GM19455 (cell line): ENCODE measurements around the gene NEAT1.

Source experiments
- ATAC-seq: cut with Tn5 transposase; IDR thresholded peaks from one replicate; pipeline ENCODE4 v1.9.1; 2021; ENCODE audit not compliant: unreplicated experiment

NEAT1 gene

DNA sequence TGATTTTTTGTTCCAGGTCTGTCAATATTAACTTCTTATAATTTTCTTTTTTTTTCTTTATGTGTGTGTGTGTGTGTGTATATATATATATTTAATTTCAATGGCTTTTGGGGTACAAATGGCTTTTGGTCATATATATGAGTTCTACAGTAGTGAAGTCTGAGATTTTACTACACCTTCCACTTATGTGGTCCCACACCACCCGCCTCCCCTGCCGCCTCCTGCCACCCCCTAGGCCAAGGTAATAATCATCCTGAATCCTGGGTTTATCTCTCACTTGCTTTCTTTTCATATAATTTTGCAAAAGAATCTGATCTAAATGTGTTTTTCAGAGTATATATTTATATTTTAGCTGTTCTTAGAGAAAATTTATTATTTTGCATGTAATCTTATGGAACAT is 11.1 kb downstream of the NEAT1 start:
- ATAC-seq: no peak

DNA sequence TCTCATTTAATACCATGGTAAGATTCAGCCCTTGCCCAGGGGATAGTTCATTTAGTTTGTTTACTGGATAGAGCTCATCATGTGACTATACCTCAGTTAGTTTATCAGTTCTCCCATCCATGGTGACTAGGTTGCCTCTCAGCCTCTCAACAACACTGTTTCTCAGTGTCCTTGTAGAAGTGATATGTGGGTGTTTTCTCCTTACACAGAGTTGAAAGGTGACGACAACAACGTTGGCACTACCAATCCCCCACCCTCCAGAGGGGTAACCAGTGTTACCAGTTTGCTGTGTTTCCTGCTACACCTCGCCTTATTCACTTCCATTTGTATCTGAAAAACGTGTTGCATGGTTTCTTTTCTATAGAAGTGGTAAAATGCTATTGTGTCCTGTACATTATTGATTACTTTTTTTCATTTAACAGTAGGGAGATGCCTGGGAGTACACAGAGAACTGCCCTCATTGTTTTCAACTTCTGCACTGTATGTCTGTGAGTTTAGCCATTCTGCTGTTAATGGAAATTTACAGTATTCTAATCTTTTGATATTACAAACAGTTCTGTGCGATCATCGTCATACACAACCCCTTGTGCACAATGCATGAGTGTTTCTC is 11.6 kb downstream of the NEAT1 start:
- ATAC-seq: no peak

DNA sequence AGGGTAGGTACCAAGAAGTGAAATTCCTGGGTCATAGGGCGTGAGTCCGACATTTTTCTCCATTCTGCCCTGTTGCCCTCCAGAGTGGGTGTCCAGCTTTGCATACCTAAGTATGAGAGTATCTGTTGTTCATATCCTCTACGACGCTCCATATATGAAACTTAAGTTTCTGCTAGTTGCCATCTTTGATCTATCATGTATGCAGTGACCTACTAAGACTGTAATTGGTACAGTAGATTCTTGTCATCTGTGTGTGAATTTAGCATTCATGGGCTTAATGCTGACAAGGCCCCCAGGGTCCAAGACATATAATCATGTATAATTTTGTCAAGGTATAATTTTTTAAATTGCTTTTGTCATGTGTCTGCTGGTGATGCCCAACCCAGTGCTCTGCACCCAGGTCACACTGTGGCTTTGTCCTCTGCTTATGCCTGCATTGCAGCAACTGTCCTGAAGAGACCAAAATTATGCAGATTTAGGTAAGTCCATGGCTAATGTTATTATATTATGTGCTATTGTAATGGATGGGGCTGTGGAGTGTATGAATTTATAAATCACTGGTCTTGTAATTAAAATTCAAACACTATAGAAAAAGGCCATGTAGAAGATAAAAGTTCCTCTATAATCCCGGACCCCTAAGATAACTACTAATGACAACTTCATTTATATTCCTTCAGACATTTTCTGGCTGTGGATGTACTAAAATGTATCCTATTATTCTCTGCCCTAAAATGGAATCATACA is 12.2 kb downstream of the NEAT1 start:
- ATAC-seq: no peak

DNA sequence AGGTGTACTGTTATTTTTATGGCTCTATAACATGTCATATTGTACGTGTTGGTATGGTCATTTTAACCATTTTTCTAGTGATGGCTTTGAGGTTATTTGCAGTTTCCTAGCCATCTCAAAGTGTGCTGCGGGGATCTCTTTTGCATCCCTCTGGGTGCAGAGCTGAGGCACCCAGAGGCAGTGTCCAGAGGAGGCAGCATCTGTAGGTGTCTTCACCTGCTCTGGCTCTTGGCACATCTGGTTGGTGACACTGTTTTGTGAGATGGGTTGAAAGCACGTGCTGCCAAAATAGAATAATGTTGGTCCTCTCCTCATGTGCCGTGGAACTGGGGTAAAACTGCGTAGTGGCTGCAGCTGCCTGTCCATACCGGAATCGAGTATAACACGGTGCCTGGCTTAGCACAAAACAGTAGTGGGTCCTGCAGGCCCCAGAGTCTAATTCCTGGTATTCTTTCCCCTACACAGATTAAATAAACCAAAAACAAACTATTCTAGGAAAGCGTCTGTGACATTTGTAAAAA is 12.9 kb downstream of the NEAT1 start:
- no peak for ATAC-seq

- ATAC-seq: no peak
Observed at GRCh38 chr11:65435981-65436411, 13.4 kb downstream of the NEAT1 start.

DNA sequence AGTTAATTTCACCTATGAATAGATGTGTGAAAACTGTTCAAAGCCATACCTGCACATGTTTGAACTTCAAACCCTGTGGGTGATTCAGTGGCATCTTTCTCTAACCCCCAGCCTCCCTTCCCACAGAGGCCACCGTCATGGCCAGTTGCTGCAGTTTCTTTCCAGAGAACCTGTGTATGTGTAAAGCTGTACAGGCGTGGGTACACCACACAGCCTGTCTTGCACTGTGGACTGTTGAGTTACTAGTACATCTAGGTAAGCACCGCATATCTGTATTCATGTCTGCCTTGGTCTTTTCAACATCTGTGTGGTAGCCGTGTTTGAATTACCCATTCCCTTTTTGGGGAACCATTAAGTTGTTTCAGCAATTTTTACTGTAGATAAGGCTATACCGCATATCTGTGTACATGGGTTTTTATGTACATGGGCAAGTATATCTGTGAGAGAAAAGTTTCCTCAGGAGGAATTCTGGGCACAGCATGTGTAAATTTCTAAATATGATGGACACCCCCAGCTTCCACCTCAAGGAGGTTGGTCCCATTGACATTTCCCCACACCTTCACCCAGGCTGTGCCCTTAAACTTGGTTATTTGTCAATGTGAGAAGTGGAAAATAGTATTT is 13.9 kb downstream of the NEAT1 start:
- no peak for ATAC-seq

DNA sequence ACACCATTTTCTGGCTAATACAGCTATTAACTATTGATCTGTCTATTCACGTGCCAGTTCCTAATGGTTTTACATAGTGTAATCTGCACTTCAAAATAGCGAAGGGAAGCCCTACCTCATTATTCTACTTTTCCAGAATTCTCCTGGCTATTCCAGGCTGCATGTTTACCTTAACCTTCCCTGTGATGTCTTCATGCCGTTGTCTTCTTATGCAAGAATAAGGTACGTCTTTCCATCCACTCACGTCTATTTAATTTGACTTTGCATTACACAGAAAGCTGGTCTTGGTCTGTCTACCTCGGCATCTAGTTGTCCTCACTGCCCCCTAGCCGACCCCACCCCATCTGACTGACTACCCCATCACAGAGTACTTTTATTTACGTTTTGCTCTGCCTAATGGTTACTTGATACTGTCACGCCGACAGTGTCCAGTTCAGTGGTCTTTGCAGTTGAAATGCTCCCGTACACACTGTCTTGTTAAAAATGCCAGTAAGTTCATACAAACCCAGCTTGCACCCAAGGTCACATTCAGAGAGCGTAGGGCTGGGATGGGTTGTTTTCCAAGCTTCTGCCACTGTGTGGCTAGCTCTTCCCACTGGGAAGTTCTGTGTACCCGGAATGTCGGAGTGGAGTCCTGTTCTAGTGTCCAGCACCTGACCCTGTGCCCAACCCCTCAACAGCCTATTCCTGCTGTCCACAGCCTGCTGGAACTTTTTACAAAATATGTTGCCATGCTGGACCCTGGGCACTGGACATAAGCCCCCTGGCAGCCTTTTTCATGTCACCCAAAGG is 15.0 kb downstream of the NEAT1 start:
- ATAC-seq: no peak

DNA sequence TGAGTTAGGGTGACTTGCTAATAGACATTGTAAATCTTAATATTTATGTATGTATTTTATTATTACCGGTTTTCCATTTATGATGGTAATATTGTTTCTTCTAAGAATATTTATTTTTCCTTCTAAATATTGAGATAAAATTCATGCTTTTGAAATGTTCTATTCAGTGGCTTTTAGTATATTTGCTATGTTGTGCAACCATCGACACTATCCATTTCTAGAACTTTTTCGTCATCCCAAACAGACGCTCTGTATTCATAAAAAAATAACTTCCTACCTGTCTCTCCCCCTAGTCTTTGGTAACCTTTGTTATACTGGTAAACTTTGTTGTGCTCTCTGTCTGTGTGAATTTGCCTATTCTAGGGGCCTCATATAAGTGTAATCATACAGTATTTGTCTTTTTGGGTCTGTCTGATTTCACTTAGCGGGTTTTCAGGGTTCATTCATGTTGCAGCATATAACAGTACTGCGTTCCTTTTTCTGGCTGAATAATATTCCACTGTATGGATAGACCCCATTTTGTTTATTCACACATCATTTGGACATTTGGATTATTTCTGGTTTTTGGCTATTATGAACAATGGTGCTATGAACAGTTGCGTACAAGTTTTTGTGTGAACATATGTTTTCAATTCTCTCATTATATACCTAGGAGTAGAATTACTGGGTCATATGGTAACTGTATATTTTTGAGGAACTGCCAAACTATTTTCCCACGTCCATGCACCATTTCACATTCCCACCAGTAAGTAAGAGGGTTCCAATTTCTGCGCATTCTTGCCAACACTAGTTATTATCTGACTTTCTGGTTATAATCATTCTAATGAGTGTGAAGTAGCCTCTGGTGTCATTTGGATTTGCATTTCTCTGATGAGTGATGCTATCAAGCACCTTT is 15.9 kb downstream of the NEAT1 start:
- no peak for ATAC-seq

DNA sequence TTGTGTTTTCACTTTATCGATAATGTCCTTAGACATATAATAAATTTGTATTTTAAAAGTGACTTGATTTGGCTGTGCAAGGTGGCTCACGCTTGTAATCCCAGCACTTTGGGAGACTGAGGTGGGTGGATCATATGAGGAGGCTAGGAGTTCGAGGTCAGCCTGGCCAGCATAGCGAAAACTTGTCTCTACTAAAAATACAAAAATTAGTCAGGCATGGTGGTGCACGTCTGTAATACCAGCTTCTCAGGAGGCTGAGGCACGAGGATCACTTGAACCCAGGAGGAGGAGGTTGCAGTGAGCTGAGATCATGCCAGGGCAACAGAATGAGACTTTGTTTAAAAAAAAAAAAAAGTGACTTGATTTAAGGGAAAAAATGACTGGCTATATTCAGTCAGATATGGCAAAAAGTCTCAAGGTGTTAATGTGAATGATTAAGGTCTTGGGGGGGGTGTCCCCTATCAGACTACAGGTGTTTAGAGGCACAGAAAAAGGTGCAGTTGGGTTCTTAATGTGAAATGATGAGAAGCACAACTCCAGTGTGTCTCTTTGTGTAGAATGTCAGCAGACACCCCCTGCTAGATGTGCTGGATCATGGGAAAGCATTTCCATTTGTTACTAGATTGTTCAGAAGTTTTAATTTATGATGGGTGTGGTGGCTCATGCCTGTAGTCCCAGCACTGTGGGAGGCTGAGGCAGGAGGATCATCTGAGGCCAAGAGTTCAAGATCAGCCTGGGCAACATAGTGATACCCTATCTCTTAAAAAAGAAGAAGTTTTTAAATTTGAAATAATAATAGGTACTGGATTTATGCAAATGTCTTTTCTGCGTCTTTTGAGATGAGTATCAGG is 17.0 kb downstream of the NEAT1 start:
- no peak for ATAC-seq

DNA sequence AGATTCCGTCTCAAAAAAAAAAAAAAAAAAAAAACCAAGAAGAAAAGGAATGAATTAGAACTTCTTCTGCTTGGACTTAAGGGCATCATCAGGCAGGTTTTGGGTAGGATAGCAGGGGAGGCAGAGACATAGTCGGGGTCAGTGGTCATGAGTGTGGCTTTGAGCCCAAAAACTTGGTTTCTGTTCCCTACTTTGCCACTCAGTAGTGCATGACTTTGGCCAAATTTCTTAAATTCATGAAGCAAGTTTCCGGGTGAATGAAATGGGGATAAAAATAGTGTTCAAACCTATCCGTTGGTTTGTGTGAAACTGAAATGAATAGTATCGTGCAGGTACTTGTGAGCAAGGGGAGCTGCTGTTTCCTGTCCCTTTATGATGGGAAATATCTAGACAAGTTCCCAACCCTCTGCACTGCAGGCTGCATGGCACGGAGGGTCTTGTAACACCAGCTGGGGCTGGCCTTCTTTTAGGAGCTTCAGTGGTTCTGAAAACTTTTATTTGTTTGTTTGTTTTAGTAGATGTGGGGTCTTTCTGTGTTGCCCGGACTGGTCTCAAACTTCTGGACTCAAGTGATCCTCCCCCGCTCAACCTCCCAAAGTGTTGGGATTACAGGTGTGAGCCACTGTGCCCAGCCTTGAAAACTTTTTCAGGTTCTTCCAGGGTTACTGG is 18.4 kb downstream of the NEAT1 start:
- no peak for ATAC-seq

GRCh38 chr11:65442842-65443331 is 20.3 kb downstream of the NEAT1 start:
- no peak for ATAC-seq

DNA sequence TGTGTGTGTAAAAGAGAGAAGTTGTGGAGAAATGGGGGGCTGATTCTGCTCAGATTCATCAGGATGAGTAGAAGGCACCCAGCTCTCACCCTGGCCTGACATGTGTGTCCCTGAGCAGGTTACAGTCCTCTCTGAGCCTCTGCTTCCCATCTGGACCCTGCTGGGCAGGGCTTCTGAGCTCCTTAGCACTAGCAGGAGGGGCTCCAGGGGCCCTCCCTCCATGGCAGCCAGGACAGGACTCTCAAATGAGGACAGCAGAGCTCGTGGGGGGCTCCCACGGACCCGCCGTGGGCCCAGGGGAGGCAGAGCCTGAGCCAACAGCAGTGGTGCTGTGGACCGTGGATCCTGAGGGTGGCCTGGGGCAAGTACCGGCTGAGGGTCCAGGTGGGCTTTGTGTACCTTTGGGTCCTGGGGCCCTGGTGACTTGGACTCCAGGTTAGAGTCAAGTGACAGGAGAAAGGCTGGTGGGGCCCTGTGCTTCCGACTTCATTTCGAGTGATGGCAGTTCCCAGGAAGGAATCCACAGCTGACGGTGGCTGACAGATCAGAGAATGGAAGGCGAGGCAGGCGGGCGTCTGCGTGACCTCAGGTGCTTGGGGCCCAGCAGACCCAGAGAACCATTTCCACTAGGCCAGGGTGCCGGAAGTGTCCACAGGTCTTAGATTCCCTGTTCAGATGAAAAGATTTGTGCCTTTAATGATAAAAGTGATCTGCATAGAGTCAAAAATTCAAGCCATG is 21.9 kb downstream of the NEAT1 start:
- ATAC-seq: no peak

- ATAC-seq: no peak
Observed at GRCh38 chr11:65445101-65445603, 22.6 kb downstream of the NEAT1 start.

DNA sequence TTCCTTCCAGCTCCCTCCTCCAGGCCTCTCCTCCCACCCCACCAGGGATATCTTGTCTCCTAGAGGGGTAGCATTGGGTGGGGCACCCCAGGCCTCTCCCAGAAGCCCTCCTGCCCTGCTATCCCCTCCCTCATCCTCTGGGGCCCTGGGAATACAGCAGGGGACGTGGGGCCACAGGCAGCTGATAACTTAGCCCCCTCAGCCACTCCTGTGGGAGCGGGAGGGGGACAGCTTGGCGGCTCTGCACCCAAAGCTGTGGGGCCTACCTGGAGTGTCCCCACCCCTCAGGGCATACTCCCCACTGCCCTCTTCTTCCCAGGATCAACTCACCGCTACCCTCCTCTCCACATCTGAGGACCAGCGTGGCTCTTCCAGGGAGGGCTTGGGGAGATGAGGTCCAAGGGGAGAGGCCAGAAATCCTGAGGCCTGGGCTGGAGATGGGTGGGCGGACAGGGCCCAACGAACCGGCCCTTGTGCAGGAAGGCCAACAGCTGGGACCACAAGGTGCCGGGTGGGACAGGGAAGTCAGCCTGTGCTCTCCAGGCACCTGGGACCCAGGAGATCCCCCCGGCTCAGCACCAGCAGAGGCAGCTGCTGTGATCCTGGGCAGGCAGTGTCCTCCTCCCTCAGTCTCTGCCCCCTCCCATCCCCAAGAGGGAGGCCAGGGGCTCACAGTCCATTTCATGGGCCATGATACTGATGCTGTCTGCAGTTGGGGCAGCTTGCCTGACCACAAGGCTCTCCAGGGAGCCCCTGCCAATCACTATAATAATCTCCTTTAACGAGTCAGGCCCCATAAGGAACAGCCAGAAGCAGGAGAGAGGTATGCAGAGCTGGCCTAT is 23.2 kb downstream of the NEAT1 start:
- no peak for ATAC-seq

- ATAC-seq: no peak
Observed at GRCh38 chr11:65446446-65447277, 24.1 kb downstream of the NEAT1 start.

GRCh38 chr11:65448074-65448417 is 25.4 kb downstream of the NEAT1 start:
- ATAC-seq: no peak
